Measurements from ENCODE around the gene ZNRF4. TPM values are rescaled to one million over a fixed set of nuclear protein-coding genes. Genes with fewer than 3 reads are reported as not detected.
A peak's percentile ranks its signal among the peaks of the same experiment; 100 is the strongest.

ZNRF4 gene
- total RNA-seq, 1 experiment from 2014 or later, result not detected

- TF ChIP-seq SMAD3 (CRISPR knock-in tag; IDR thresholded peaks at IDR 0.05; ENCODE audit: borderline replicate concordance), result no peak
Measured at GRCh38 chr19:5434351-5434917, 20.8 kb upstream of the ZNRF4 start (continued).

GRCh38 chr19:5434970-5435641 lies 20.1 kb upstream of the ZNRF4 start:
- ATAC-seq (no peak), DNase-seq (ENCODE audit: low spot score) (no peak)
- H3K27ac Mint-ChIP-seq, result no peak overlapping the region
- ChIA-PET POLR2A (no interaction called here), CTCF (interaction anchor here (0.9 kb wide), 1 partner anchor 281 kb away, joined by 3 read pairs; no protein-coding TSS in a partner anchor)
- TF ChIP-seq ZNF263 (CRISPR knock-in tag; IDR thresholded peaks at IDR 0.05; ENCODE audit: low read depth) (no peak), NFE2L1 (CRISPR knock-in tag; IDR thresholded peaks at IDR 0.05) (no peak), ETV6 (CRISPR knock-in tag; IDR thresholded peaks at IDR 0.05) (no peak), TCF7 (CRISPR knock-in tag; IDR thresholded peaks at IDR 0.05; ENCODE audit: low read depth) (no peak), ZNF121 (CRISPR knock-in tag; IDR thresholded peaks at IDR 0.05) (no peak), NR1H2 (CRISPR knock-in tag; IDR thresholded peaks at IDR 0.05) (no peak), ATF1 (CRISPR knock-in tag; IDR thresholded peaks at IDR 0.05) (no peak), NR3C1 (CRISPR knock-in tag; conservative IDR thresholded peaks at IDR 0.05; ENCODE audit: low read depth) (no peak), SP1 (CRISPR knock-in tag; conservative IDR thresholded peaks at IDR 0.05) (no peak), IRF2 (CRISPR knock-in tag; IDR thresholded peaks at IDR 0.05; ENCODE audit: borderline replicate concordance, low read depth) (no peak), ZNF671 (CRISPR knock-in tag; IDR thresholded peaks at IDR 0.05) (no peak), FOXK1 (CRISPR knock-in tag; IDR thresholded peaks at IDR 0.05) (no peak), GABPB1 (CRISPR knock-in tag; IDR thresholded peaks at IDR 0.05) (no peak), ERG (CRISPR knock-in tag; IDR thresholded peaks at IDR 0.05) (no peak), NFYB (CRISPR knock-in tag; conservative IDR thresholded peaks at IDR 0.05; ENCODE audit: low read depth) (no peak)
- TF ChIP-seq, protein P1, sequence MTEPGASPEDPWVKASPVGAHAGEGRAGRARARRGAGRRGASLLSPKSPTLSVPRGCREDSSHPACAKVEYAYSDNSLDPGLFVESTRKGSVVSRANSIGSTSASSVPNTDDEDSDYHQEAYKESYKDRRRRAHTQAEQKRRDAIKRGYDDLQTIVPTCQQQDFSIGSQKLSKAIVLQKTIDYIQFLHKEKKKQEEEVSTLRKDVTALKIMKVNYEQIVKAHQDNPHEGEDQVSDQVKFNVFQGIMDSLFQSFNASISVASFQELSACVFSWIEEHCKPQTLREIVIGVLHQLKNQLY (CRISPR knock-in tag; IDR thresholded peaks at IDR 0.05), result no peak
- TF ChIP-seq, protein P2, sequence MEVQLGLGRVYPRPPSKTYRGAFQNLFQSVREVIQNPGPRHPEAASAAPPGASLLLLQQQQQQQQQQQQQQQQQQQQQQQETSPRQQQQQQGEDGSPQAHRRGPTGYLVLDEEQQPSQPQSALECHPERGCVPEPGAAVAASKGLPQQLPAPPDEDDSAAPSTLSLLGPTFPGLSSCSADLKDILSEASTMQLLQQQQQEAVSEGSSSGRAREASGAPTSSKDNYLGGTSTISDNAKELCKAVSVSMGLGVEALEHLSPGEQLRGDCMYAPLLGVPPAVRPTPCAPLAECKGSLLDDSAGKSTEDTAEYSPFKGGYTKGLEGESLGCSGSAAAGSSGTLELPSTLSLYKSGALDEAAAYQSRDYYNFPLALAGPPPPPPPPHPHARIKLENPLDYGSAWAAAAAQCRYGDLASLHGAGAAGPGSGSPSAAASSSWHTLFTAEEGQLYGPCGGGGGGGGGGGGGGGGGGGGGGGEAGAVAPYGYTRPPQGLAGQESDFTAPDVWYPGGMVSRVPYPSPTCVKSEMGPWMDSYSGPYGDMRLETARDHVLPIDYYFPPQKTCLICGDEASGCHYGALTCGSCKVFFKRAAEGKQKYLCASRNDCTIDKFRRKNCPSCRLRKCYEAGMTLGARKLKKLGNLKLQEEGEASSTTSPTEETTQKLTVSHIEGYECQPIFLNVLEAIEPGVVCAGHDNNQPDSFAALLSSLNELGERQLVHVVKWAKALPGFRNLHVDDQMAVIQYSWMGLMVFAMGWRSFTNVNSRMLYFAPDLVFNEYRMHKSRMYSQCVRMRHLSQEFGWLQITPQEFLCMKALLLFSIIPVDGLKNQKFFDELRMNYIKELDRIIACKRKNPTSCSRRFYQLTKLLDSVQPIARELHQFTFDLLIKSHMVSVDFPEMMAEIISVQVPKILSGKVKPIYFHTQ (CRISPR knock-in tag; IDR thresholded peaks at IDR 0.05), result no peak
- TF ChIP-seq, protein P3, sequence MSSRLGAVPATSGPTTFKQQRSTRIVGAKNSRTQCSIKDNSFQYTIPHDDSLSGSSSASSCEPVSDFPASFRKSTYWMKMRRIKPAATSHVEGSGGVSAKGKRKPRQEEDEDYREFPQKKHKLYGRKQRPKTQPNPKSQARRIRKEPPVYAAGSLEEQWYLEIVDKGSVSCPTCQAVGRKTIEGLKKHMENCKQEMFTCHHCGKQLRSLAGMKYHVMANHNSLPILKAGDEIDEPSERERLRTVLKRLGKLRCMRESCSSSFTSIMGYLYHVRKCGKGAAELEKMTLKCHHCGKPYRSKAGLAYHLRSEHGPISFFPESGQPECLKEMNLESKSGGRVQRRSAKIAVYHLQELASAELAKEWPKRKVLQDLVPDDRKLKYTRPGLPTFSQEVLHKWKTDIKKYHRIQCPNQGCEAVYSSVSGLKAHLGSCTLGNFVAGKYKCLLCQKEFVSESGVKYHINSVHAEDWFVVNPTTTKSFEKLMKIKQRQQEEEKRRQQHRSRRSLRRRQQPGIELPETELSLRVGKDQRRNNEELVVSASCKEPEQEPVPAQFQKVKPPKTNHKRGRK (CRISPR knock-in tag; IDR thresholded peaks at IDR 0.05; ENCODE audit: borderline replicate concordance), result no peak
- TF ChIP-seq, protein P4, sequence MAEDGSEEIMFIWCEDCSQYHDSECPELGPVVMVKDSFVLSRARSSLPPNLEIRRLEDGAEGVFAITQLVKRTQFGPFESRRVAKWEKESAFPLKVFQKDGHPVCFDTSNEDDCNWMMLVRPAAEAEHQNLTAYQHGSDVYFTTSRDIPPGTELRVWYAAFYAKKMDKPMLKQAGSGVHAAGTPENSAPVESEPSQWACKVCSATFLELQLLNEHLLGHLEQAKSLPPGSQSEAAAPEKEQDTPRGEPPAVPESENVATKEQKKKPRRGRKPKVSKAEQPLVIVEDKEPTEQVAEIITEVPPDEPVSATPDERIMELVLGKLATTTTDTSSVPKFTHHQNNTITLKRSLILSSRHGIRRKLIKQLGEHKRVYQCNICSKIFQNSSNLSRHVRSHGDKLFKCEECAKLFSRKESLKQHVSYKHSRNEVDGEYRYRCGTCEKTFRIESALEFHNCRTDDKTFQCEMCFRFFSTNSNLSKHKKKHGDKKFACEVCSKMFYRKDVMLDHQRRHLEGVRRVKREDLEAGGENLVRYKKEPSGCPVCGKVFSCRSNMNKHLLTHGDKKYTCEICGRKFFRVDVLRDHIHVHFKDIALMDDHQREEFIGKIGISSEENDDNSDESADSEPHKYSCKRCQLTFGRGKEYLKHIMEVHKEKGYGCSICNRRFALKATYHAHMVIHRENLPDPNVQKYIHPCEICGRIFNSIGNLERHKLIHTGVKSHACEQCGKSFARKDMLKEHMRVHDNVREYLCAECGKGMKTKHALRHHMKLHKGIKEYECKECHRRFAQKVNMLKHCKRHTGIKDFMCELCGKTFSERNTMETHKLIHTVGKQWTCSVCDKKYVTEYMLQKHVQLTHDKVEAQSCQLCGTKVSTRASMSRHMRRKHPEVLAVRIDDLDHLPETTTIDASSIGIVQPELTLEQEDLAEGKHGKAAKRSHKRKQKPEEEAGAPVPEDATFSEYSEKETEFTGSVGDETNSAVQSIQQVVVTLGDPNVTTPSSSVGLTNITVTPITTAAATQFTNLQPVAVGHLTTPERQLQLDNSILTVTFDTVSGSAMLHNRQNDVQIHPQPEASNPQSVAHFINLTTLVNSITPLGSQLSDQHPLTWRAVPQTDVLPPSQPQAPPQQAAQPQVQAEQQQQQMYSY (CRISPR knock-in tag; IDR thresholded peaks at IDR 0.05), result no peak
- TF ChIP-seq, protein P5, sequence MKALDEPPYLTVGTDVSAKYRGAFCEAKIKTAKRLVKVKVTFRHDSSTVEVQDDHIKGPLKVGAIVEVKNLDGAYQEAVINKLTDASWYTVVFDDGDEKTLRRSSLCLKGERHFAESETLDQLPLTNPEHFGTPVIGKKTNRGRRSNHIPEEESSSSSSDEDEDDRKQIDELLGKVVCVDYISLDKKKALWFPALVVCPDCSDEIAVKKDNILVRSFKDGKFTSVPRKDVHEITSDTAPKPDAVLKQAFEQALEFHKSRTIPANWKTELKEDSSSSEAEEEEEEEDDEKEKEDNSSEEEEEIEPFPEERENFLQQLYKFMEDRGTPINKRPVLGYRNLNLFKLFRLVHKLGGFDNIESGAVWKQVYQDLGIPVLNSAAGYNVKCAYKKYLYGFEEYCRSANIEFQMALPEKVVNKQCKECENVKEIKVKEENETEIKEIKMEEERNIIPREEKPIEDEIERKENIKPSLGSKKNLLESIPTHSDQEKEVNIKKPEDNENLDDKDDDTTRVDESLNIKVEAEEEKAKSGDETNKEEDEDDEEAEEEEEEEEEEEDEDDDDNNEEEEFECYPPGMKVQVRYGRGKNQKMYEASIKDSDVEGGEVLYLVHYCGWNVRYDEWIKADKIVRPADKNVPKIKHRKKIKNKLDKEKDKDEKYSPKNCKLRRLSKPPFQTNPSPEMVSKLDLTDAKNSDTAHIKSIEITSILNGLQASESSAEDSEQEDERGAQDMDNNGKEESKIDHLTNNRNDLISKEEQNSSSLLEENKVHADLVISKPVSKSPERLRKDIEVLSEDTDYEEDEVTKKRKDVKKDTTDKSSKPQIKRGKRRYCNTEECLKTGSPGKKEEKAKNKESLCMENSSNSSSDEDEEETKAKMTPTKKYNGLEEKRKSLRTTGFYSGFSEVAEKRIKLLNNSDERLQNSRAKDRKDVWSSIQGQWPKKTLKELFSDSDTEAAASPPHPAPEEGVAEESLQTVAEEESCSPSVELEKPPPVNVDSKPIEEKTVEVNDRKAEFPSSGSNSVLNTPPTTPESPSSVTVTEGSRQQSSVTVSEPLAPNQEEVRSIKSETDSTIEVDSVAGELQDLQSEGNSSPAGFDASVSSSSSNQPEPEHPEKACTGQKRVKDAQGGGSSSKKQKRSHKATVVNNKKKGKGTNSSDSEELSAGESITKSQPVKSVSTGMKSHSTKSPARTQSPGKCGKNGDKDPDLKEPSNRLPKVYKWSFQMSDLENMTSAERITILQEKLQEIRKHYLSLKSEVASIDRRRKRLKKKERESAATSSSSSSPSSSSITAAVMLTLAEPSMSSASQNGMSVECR (CRISPR knock-in tag; IDR thresholded peaks at IDR 0.05; ENCODE audit: borderline replicate concordance), result no peak
- peaks cover 21% of the 10 kb centered on the region for H3K4me1 Mint-ChIP-seq
- no peaks in the 10 kb centered on the region for H3K9me3 Mint-ChIP-seq
- H3K4me3 Mint-ChIP-seq, result peak overlapping the region; percentile 81
- H3K36me3 Mint-ChIP-seq, result no peaks in the 10 kb centered on the region
- H3K27me3 Mint-ChIP-seq (ENCODE audit: low read depth), result peaks cover 70% of the 10 kb centered on the region

All from WTC11 (cell line).